Measurements from ENCODE around the gene KCTD18. TPM values are rescaled to one million over a fixed set of nuclear protein-coding genes. Genes with fewer than 3 reads are reported as not detected.

KCTD18 gene
- total RNA-seq, 1 donor from 2014 or later = 11.1 TPM

GRCh38 chr2:200453853-200454534 is 55.9 kb downstream of the KCTD18 start:
- DNase-seq = no peak

GRCh38 chr2:200453142-200453852 is 56.6 kb downstream of the KCTD18 start:
- DNase-seq = no peak

GRCh38 chr2:200452377-200452776 is 57.5 kb downstream of the KCTD18 start:
- no peak for DNase-seq

- no peak for DNase-seq
Observed at GRCh38 chr2:200451511-200451910, 58.4 kb downstream of the KCTD18 start.

GRCh38 chr2:200450288-200450687 is 59.6 kb downstream of the KCTD18 start:
- DNase-seq = no peak

- DNase-seq = no peak
Observed at GRCh38 chr2:200449149-200449548, 60.7 kb downstream of the KCTD18 start.

GRCh38 chr2:200448455-200448854 is 61.4 kb downstream of the KCTD18 start:
- DNase-seq = no peak

- DNase-seq = no peak
Observed at GRCh38 chr2:200447139-200447855, 62.6 kb downstream of the KCTD18 start.

GRCh38 chr2:200446612-200447011 is 63.3 kb downstream of the KCTD18 start:
- no peak for DNase-seq

GRCh38 chr2:200445284-200445683 is 64.6 kb downstream of the KCTD18 start:
- DNase-seq = no peak

- peak; percentile 6 for DNase-seq
Observed at GRCh38 chr2:200444530-200444929, 65.3 kb downstream of the KCTD18 start.

- DNase-seq = no peak
Observed at GRCh38 chr2:200443916-200444315, 66.0 kb downstream of the KCTD18 start.

GRCh38 chr2:200443376-200443775 is 66.5 kb downstream of the KCTD18 start:
- DNase-seq = no peak

GRCh38 chr2:200442471-200442870 is 67.4 kb downstream of the KCTD18 start:
- no peak for DNase-seq

GRCh38 chr2:200439981-200440380 is 69.9 kb downstream of the KCTD18 start:
- DNase-seq = no peak

Other genes with a start within 250 kb of the KCTD18 start
- 21.3 and 54.0 TPM in 2 replicates for gene SPATS2L, start 203.4 kb downstream of the KCTD18 start, total RNA-seq
- 4.9 and 15.9 TPM in 2 replicates for gene SGO2, start 16.1 kb upstream of the KCTD18 start, total RNA-seq
- 2.4 and 2.6 TPM in 2 replicates for gene AOX1, start 75.9 kb upstream of the KCTD18 start, total RNA-seq